Panc1 (cell line): ENCODE results near the gene CD37.

Experiments used
- CTCF ChIP-seq: fragments of 450-650 bp; IDR thresholded peaks from 2 replicates; pipeline ENCODE4 v1.5.1; 2017; ENCODE audit warnings: mild to moderate bottlenecking
- POLR2AphosphoS5 ChIP-seq: IDR thresholded peaks from 2 replicates; pipeline ENCODE4 v1.6.1; 2012; ENCODE audit warnings: mild to moderate bottlenecking, low read depth, low read length, moderate library complexity
- SIN3A ChIP-seq: IDR thresholded peaks from 2 replicates; pipeline ENCODE4 v1.6.1; 2012; ENCODE audit warnings: low read depth, mild to moderate bottlenecking, low read length, moderate library complexity, borderline replicate concordance; ENCODE audit not compliant: insufficient read depth
- TCF7L2 ChIP-seq: IDR thresholded peaks from 2 replicates; pipeline ENCODE4 v1.6.1; 2011; ENCODE audit warnings: mild to moderate bottlenecking, low read depth, low read length, inconsistent platforms
- TF ChIP-seq, protein P1 (sequence below), 2 experiments: IDR thresholded peaks; 2 replicates each; pipeline ENCODE4 v1.6.1; 2011 to 2012; ENCODE audit warnings: low read depth in 2 of 2, control low read depth in 1 of 2, low read length in 1 of 2, mild to moderate bottlenecking in 1 of 2, moderate library complexity in 1 of 2; ENCODE audit not compliant: insufficient read depth in 1 of 2

- TF ChIP-seq CTCF (no peak), SIN3A (no peak), POLR2AphosphoS5 (no peak), TCF7L2 (no peak)
- TF ChIP-seq, protein P1, sequence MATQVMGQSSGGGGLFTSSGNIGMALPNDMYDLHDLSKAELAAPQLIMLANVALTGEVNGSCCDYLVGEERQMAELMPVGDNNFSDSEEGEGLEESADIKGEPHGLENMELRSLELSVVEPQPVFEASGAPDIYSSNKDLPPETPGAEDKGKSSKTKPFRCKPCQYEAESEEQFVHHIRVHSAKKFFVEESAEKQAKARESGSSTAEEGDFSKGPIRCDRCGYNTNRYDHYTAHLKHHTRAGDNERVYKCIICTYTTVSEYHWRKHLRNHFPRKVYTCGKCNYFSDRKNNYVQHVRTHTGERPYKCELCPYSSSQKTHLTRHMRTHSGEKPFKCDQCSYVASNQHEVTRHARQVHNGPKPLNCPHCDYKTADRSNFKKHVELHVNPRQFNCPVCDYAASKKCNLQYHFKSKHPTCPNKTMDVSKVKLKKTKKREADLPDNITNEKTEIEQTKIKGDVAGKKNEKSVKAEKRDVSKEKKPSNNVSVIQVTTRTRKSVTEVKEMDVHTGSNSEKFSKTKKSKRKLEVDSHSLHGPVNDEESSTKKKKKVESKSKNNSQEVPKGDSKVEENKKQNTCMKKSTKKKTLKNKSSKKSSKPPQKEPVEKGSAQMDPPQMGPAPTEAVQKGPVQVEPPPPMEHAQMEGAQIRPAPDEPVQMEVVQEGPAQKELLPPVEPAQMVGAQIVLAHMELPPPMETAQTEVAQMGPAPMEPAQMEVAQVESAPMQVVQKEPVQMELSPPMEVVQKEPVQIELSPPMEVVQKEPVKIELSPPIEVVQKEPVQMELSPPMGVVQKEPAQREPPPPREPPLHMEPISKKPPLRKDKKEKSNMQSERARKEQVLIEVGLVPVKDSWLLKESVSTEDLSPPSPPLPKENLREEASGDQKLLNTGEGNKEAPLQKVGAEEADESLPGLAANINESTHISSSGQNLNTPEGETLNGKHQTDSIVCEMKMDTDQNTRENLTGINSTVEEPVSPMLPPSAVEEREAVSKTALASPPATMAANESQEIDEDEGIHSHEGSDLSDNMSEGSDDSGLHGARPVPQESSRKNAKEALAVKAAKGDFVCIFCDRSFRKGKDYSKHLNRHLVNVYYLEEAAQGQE (IDR thresholded peaks at IDR 0.05; ENCODE audit: insufficient read depth in 1 of 2, low read depth in 2 of 2, low read length in 1 of 2) = no peak
Measured at GRCh38 chr19:49362048-49362928, 27.1 kb downstream of the CD37 start, which contains the start of gene TEAD2.
